NCI-H2107 treated with DMSO at 0.1 percent for 48 hours (cell line): ENCODE measurements around the gene EFNA2.
"Not testable (repeated sequence)": the region's sequence is repeated elsewhere in the genome, so short reads cannot be mapped to it uniquely, and the experiment has no call there.

Source experiments
- DNase-seq: peaks from one replicate; lab custom pipeline; 2025; ENCODE audit not compliant: unreplicated experiment; lab: John Stamatoyannopoulos, UW

The EFNA2 gene

DNA sequence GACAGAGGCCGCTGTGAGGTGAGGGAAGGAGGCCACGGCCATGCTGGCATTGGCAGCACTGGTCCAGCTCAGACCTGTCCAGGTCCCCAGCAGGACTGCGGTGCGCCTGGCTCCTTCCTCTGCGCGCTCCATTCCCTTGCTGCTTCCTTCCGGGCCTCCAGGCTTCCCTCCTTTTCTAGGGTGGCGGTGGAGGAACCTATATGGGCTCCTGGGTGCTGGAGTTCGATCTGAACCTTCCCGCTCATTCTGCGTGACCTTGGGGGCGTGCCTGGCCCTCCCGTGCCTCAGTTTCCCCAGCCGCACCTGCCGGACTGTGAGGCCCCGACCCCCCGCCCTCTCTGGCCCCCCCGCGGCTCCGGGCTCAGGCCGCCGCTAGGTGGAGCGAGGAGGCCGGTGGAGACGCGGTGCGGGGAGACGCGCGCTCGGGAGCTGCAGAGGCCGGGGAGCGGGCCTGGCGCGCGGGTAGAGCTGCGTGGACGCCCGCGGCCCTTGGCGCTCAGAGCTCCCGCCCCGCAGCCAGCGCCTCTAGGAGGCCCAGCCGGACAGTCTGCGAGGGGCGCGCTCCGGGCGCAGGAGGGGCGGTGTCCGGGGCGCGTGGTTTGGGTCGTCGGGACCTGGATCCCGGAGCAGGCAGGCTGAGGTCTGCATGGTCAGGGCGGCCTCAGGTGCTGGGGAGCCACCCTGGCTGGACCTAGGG is 29.9 kb downstream of the EFNA2 start:
- DNase-seq: no peak

DNA sequence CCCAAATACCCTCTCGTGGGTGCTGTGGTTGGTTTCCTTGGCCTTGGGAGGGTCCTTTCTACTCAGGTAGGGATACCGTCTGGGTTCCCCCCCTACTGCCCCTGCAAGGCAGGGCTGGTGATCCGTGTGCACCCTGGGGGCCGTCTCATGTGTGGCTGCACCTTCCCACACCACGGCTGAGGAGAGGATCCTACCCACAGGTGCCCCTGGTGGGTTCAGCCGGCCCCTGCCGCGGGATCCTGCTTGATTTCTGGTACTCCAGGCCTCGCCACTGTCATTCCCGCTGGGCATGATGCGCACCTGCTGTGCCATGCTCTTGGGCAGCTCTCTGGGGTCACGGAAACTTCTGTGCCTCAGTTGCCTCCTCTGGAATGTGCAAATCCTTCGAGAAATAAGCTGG is 30.8 kb downstream of the EFNA2 start:
- DNase-seq: no peak

DNA sequence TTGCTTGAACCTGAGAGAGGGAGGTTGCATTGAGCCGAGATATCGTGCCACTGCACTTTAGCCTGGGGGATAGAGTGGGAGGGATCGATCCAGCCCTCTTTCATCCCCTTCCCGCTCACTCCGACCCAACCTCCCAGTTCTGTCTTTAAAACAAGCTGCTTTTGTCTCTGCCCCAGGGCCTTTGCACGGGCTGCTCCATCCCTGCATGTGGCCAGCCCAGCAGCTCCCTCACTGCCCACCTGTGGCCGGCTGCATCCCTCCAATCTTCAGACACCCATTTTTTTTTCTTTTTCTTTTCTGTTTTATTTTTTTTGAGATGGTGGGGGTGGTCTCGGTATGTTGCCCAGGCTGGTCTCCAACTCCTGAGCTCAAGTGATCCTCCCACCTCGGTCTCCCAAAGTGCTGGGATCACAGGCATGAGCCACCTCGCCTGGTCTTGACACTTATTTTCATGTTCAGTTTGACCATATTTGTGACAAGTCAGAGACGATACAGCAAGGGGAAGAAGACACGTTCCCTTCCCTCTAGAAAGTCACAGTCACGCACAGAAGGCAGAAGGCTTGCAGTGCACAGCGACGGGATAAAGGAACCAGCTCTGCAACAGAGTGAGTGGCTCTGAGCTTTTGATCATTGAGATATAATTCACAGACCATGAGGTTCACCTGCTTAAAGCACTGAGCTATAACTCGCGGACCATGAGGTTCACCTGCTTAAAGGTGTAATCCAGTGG is 31.8 kb downstream of the EFNA2 start:
- DNase-seq: no peak

DNA sequence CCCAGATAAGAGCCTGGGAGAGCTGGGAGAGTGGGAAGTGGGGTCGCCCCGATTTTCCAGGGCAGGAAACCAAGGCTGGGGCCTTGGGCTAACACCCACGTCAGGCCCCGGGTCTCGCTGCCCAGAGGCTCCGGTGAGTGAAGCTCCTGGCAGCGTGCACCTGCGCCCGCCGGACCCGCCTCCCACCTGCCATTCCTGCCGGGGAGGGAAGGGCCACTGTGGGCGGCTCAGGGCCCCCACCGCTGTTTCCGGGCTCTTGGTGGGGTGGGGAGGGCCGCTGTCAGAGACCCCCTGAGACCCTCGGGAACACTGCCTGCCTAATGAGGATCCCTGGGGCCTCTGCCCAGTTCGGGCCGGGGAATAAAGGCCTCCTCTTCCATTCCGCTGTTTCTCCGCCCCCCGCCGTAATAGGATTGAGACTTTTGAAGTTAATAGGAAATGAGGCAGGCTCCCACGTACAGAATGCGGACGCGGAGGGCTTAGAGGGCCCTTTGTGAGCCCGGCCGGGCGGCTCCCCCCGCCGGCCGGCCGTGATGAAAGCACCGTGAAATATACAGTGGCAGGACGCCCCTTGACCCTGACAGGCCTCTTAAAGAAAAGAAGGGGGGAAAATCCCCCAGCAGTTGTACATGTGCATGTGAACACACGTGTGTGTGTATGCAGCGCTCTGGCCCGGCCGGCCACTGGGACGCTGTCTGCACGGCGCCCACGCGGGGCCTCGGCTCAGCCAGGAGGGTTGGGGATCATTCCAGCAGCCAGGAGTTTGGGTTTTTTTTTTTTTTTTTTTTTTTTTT is 33.2 kb downstream of the EFNA2 start:
- no peak for DNase-seq

DNA sequence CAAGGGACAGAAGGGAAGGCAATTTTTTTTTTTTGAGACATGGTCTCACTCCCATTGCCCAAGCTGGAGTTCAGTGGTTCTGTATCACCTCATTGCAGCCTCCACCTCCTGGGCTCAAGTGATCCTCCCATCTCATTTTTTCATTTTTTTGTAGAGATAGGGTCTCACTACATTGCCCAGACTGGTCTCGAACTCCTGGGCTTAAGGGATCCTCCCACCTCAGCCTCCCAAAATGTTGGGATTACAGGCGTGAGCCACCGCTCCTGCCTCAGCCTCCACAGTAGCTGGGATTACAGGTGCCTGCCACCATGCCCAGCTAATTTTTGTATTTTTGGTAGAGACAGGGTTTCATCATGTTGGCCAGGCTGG is 34.6 kb downstream of the EFNA2 start:
- DNase-seq: not testable (repeated sequence)

DNA sequence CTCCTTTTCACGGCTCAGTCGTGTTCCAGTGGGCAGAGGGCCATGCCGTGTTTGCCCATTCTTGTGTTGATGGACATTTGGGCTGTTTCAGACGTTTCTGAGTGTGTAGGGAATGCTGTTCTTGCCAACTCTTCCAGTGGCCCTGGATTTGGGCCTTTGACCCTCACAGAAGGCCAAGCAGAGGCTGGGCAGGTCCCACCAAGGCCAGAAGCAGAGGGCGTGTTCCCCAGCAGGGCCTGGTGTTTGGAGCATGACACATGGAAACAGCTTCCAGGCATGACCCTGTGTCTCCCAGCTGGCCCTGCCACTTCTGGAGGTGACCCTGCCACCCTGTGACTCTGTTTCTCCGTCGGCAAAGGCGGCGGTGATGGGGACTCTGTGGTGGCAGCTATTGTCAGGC is 35.9 kb downstream of the EFNA2 start:
- no peak for DNase-seq

DNA sequence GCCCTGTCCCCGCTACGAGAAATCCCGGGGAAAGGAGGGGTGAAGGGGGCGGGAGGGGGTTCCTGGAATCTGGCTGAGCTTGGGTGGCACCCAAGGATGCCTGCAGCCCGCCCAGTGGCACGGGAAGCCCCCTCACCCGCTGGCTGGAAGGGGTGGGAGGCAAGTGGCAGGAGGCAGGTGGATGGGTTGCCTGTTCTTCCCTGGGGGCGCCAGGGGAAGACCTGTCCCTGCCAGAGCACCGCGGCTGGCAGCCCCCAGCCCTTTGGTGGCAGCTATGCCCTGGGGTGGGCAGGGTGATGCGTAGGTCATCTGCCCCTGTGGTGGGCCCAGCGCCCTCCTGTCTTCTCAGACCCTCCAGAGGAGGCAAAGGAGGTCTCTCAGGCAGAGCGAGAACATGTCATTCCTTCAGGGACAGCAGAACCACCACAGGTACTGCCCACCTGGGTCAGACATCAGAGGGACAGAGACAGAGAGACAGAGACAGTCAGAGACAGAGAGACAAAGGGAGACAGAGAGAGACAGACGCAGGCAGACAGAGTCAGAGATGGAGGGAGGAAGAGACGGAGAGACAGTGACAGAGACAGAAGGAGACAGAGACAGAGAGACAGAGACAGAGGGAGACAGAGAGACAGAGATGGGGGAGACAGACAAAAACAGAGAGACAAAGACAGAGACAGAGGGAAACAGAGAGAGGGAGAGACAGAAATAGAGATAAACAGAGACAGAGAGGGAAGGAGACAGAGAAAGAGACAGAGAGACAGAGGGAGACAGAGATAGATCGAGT is 36.7 kb downstream of the EFNA2 start:
- no peak for DNase-seq

DNA sequence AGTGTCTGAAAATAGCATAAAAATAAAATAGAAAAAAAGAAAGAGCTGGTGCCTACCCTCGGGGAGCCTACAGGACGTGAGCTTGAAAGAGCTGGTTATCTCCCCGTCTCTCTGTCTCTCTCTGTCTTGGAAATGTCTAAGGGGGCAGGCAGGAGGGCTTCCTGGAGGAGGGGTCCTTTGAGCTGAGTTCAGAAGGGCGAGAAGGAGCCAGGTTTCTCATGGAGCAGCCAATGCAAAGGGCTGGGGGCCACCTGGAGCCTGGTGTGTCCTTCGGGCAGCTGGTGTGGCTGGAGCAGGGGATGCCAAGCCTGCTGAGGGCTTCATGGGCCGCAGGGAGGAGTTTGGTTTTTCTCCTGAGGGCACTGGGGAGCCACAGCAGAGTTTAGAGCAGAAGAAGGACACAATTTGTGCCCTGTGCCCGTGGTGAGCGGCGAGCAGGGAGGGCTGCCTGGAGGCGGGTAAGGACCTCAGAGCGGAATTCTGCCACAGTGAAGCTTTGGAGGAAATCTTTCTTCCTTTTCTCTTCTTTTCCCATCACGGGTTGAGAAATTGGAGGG is 38.7 kb downstream of the EFNA2 start:
- no peak for DNase-seq

DNA sequence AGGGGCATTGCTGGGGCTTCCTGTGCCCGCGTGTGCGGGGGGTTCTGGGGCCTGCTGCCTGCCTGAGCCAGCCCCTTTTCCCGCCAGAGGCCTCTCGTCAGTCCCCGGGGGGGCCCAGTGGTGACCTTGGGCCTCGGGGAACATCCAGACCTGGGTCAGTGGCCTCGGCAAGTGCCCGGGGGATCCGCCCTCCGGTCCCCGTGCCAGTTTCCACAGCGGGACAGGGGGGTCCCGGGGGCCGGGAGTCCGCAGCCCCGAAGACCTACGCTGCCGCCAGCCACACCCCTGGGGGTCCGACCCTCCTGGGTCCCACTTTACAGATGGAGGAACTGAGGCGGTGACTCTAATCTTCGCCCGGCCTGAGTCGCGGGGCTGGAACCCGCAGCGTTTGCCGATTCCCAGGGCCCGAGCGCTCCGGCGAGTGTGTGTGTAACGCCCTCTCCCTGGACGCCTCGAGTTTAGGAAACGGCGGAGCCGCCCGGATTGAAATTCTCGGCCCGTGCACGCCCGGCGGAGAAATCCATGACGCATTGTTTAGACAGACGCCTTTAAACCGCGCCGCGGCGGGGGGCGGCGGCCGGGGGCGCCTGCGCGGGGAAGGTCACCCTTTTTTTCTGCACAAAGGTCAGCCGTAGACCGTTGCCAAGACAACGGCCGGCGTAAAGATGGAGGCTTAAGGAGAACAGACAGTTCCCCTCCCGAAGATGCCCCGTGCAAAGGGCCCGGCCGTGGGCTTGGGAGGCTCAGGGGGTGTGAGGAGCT is 39.3 kb downstream of the EFNA2 start:
- no peak for DNase-seq

DNA sequence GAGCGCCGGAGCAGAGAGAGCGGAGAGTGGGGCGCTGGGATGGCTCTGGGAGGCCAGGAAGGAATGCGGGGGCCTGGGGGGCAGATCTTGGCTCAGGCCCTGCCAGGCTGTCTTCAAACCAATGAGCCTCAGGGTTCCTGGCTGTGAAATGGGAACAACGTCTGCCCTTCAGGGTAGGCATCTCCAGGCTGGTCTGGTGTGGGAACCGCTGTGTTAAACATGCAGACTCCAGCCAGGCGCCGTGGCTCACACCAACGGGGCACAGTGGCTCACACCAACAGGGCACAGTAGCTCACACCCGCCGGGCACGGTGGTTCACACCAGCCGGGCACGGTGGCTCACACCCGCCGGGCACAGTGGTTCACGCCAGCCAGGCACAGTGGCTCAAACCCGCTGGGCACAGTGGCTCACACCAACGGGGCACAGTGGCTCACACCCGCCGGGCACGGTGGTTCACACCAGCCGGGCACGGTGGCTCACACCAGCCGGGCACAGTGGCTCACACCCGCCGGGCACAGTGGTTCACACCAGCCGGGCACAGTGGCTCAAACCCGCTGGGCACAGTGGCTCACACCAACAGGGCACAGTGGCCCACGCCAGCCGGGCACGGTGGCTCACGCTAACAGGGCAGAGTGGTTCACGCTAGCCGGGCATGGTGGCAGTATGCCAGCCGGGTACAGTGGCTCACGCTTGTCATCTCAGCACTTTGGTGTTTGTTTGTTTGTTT is 40.1 kb downstream of the EFNA2 start:
- no peak for DNase-seq

DNA sequence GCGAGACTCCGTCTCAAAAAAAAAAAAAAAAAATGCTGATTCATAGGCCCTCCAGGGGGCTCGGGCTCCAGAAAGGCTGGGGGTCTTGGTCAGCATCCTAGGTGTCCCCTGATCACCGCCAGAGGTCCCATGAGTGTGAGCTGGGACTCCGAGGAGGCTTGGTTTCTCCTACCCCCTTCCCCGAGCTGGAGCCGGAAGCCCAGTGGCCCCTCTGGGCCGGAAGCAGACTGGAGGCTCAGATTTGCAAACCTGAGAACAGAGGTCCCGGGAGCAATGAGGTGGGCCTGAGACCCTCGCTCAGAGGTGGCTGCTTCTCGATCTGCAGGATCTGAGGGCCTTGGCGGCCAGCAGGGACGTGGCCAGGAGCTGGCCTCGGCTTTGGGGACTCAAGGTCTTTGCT is 41.5 kb downstream of the EFNA2 start:
- DNase-seq: no peak

DNA sequence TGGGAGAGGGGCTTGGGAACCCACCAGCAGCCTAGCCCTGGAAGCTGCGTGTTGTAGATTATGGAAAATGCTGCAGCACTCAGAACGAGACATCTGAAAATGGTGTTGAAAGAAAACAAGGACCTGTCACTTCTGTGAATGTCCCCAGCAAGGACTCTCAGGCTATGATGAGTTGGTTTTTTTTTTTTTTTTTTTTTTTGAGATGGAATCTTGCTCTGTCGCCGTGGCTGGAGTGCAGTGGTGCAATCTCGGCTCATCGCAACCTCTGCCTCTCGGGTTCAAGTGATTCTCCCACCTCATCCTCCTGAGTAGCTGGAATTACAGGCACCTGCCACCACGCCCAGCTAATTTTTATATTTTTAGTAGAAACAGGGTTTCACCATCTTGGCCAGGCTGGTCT is 46.5 kb downstream of the EFNA2 start:
- DNase-seq: not testable (repeated sequence)

DNA sequence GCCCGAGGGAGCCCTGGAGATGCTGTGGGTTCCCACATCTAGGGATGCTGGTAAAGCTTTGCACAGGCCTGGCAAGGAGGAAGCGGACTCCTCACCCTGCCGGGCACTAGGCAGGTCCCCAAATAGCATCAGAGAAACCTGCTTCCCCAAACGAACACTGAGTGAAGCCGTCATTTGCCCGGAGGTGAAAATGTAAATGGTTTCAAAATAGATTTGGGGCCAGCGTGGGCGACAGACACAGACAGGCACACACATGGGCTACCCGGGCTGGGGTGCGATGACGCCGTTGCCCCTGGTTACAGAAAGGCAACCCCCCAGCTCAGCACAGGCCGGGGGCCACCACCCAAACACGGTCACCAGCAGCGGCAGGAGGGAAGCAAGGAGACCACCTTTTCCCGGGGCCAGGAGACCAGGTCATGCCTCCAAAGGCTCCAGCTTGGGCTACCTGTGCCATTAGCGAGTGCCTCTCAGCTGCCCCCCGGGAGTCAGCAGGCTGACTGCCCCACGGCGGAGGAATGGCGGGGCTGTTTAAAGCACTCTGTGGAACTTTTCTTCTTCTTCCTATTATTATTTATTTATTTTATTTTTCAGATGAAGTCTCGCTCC is 50.5 kb downstream of the EFNA2 start:
- no peak for DNase-seq

DNA sequence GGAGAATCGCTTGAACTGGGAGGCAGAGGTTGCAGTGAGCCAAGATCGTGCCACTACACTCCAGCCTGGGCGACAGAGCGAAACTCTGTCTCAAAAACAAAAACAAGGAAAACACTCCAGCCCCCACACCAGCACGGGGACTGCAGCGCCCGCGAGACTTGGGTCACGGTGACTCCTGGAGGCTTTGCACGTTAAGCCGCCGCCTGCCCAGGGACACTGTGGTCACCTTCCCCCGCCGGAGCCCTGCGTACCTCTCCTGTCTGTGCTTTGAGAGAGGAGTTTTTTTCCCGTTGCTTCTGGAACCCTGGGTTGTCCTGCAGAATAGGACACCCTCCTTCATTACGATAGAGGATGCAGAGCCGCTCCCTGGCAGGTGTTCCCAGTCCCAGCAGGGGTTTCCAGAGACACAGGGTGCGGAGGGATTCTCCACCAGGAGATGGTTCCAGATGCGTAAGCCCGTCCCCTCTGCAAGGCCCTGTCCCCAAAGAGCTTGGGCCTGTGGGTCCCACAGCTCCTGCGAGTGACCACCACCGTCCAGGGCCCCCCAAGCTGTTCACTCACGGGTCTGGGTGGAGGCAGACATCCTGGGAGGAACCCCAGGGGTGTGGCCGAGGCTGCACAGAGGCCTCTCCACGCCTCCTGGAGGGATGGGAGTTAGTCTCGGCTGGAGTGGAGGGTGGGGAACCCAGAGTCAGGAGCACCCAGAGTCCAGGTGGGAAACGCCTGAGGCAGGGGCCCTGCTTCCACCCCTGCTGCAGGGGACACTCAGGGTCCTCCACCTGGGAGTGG is 55.2 kb downstream of the EFNA2 start:
- DNase-seq: no peak

DNA sequence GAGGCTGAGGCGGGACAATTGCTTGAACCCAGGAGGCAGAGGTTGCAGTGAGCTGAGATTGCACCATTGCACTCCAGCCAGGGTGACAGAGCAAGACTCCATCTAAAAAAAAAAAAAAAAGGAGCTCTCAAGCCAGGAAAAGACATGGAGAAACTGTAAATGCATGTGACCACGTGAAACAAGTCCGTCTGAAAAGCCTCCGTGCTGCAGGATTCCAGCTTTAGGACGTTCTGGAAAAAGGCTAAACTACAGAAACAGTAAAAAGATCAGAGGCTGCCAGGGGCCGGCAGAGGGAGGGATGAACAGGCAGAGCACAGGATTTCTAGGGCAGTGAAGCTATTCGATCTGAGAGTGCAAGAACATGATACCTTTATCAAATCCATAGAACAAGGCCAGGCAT is 57.4 kb downstream of the EFNA2 start:
- no peak for DNase-seq

DNA sequence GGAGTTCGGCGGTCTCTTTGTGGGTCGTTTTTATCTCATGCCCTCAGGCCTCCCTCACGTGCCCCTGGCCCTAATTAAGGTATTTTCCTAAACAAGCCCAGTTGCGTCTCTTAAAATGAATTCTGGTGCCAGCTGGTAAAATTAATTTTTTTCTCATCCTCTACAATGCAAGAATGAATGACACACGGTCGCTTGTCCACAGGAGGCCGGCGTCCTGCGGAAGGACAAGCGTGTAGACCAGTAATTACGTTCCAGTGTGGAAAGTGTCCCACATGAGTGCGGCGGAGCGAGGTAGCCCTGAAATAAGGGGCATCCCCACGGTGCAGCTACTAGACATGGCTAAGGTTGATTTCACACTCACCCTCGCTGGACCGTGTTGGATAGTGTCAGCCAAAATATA is 63.5 kb downstream of the EFNA2 start:
- no peak for DNase-seq

DNA sequence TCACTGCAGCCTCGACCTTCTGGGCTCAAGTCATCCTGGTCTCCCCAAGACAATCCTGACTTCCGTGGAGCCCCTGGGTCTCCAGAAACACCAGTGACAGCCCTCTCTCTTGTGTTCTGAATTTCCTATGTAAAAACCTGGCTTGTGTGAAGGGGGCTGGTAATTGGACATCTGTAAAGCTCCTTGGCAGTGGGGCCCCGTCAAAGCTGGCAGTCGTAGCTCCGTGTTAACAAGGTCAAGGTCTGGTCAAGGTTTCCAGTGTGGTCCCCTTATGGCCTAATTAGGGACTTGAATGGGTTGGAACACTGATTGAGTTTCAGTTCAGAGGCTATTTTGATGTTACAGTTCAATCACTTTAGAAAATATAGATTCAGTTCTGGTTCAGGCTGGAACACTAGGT is 65.2 kb downstream of the EFNA2 start:
- no peak for DNase-seq
